ENCODE results near the gene UBQLN4. TPM values are rescaled to one million over a fixed set of nuclear protein-coding genes. Genes with fewer than 3 reads are reported as not detected.
"Not testable (repeated sequence)": the region's sequence is repeated elsewhere in the genome, so short reads cannot be mapped to it uniquely, and the experiment has no call there.

Gene UBQLN4
- polyA plus RNA-seq, 1 experiment, result 22.7 TPM

- CTCF ChIA-PET, result interaction anchor here (1.1 kb wide), 2 partner anchors 16 to 26 kb away, joined by 3 read pairs; no protein-coding TSS in a partner anchor
- H3K27me3 ChIP-seq (ENCODE audit: control insufficient read depth, insufficient read depth, low read length), result no peaks in the 10 kb centered on the region
- no peak overlapping the region for H3K4me3 ChIP-seq (ENCODE audit: low read depth, low read length)
- peaks cover 3% of the 10 kb centered on the region; the same call in 1 of the 2 replicates for H3K9me3 ChIP-seq (ENCODE audit: control insufficient read depth, insufficient read depth, low read length)
- POLR2A ChIA-PET, result no interaction called here
- no peak for DNase-seq (ENCODE audit: low read depth, low spot score)
- no peak overlapping the region for H3K27ac ChIP-seq (ENCODE audit: low read depth, low read length)
- TF ChIP-seq, protein P1, sequence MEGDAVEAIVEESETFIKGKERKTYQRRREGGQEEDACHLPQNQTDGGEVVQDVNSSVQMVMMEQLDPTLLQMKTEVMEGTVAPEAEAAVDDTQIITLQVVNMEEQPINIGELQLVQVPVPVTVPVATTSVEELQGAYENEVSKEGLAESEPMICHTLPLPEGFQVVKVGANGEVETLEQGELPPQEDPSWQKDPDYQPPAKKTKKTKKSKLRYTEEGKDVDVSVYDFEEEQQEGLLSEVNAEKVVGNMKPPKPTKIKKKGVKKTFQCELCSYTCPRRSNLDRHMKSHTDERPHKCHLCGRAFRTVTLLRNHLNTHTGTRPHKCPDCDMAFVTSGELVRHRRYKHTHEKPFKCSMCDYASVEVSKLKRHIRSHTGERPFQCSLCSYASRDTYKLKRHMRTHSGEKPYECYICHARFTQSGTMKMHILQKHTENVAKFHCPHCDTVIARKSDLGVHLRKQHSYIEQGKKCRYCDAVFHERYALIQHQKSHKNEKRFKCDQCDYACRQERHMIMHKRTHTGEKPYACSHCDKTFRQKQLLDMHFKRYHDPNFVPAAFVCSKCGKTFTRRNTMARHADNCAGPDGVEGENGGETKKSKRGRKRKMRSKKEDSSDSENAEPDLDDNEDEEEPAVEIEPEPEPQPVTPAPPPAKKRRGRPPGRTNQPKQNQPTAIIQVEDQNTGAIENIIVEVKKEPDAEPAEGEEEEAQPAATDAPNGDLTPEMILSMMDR (IDR thresholded peaks at IDR 0.05; ENCODE audit: low read depth, low read length), result no peak
Observed at GRCh38 chr1:156051011-156051725, 2.4 kb downstream of the UBQLN4 start.

DNA sequence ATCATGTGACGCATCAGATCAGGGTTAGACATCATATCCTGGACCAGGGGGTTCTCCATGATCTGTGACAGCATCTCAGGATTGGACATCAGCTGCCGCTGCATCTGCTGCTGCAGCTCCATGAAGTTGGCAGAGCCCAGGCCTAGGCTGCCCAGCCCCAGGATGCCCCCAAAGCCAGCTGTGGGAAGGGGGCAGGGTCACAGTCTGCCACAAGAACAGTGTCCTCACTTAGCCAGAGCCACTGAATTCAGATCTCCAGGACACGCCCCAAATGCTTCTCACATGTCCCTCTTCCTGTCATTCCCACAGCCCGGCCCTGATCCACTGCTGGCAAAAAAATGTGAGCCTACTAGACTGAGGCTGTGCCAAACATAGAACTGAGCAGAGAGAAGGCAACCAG is 3.2 kb downstream of the UBQLN4 start:
- Histone ChIP-seq H3K9me3 (ENCODE audit: control insufficient read depth, insufficient read depth, low read length) (peaks cover 3% of the 10 kb centered on the region; the same call in 1 of the 2 replicates), H3K27ac (ENCODE audit: low read depth, low read length) (no peak overlapping the region), H3K27me3 (ENCODE audit: control insufficient read depth, insufficient read depth, low read length) (no peaks in the 10 kb centered on the region), H3K4me3 (ENCODE audit: low read depth, low read length) (no peak overlapping the region)
- DNase-seq (ENCODE audit: low read depth, low spot score), result no peak
- CTCF ChIA-PET, result no interaction called here
- TF ChIP-seq, protein P1 (IDR thresholded peaks at IDR 0.05; ENCODE audit: low read depth, low read length), result no peak
- POLR2A ChIA-PET, result no interaction called here

GRCh38 chr1:156048663-156049258 is 4.8 kb downstream of the UBQLN4 start:
- Histone ChIP-seq H3K9me3 (ENCODE audit: control insufficient read depth, insufficient read depth, low read length) (no peaks in the 10 kb centered on the region), H3K27ac (ENCODE audit: low read depth, low read length) (no peak overlapping the region), H3K27me3 (ENCODE audit: control insufficient read depth, insufficient read depth, low read length) (no peaks in the 10 kb centered on the region), H3K4me3 (ENCODE audit: low read depth, low read length) (no peak overlapping the region)
- POLR2A ChIA-PET, result no interaction called here
- CTCF ChIA-PET, result interaction anchor here (1.6 kb wide), 1 partner anchor 59 kb away, joined by 3 read pairs; no protein-coding TSS in a partner anchor
- no peak for DNase-seq (ENCODE audit: low read depth, low spot score)
- TF ChIP-seq, protein P1 (IDR thresholded peaks at IDR 0.05; ENCODE audit: low read depth, low read length), result no peak

GRCh38 chr1:156045076-156045475 is 8.5 kb downstream of the UBQLN4 start:
- Histone ChIP-seq H3K27ac (ENCODE audit: low read depth, low read length) (no peak overlapping the region), H3K4me3 (ENCODE audit: low read depth, low read length) (no peak overlapping the region), H3K9me3 (ENCODE audit: control insufficient read depth, insufficient read depth, low read length) (no peaks in the 10 kb centered on the region), H3K27me3 (ENCODE audit: control insufficient read depth, insufficient read depth, low read length) (no peaks in the 10 kb centered on the region)
- ChIA-PET CTCF (interaction anchor here (1.1 to 1.2 kb wide), 2 partner anchors 55 to 955 kb away, joined by 3 to 4 read pairs; no protein-coding TSS in a partner anchor), POLR2A (no interaction called here)
- TF ChIP-seq, protein P1 (IDR thresholded peaks at IDR 0.05; ENCODE audit: low read depth, low read length), result no peak
- no peak for DNase-seq (ENCODE audit: low read depth, low spot score)

GRCh38 chr1:156042828-156043227 is 10.8 kb downstream of the UBQLN4 start:
- CTCF ChIA-PET, result no interaction called here
- no peak overlapping the region for H3K27ac ChIP-seq (ENCODE audit: low read depth, low read length)
- TF ChIP-seq, protein P1 (IDR thresholded peaks at IDR 0.05; ENCODE audit: low read depth, low read length), result no peak
- no peak for DNase-seq (ENCODE audit: low read depth, low spot score)
- POLR2A ChIA-PET, result no interaction called here
- no peaks in the 10 kb centered on the region for H3K9me3 ChIP-seq (ENCODE audit: control insufficient read depth, insufficient read depth, low read length)
- H3K27me3 ChIP-seq (ENCODE audit: control insufficient read depth, insufficient read depth, low read length), result no peaks in the 10 kb centered on the region
- no peak overlapping the region for H3K4me3 ChIP-seq (ENCODE audit: low read depth, low read length)

DNA sequence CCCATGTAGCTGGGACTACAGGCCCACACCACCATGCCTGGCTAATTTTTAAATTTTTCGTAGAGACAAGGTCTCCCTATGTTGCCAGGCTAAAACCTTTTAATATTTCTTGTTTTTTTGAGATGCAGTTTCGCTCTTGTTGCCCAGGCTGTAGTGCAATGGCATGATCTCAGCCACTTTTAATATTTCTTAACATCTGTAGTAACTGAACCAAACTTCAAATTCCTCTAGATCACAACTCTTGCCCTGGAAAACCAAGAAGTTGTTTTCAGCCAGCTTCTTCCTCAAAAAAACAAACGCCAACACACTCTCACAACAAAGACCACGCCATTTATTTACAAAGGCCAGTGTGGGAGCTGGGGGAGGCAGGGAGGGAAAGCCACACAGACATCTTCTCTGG is 18.6 kb downstream of the UBQLN4 start:
- POLR2A ChIA-PET; H3K27ac ChIP-seq (ENCODE audit: low read depth, low read length); DNase-seq (ENCODE audit: low read depth, low spot score); H3K9me3 ChIP-seq (ENCODE audit: control insufficient read depth, insufficient read depth, low read length); H3K27me3 ChIP-seq (ENCODE audit: control insufficient read depth, insufficient read depth, low read length); CTCF ChIA-PET; H3K4me3 ChIP-seq (ENCODE audit: low read depth, low read length): not testable (repeated sequence)
